OCI-LY1 (cell line): ENCODE results near the gene CHRM1.

Experiments used
- H2AFZ ChIP-seq: fragments of 200-600 bp; sonication (generic), shearing (Covaris generic); 2 replicates; pipeline ENCODE4 v1.6.0; 2014; ENCODE audit warnings: antibody characterized with exemption, mild to moderate bottlenecking, low read length
- H3F3A ChIP-seq: fragments of 200-600 bp; sonication (generic), shearing (Covaris generic); 2 replicates; pipeline ENCODE4 v1.6.0; 2014; ENCODE audit warnings: mild to moderate bottlenecking, antibody characterized with exemption, low read length, moderate library complexity; ENCODE audit not compliant: insufficient read depth
- H3K27ac ChIP-seq: fragments of 200-600 bp; sonication (generic); 2 replicates; pipeline ENCODE4 v1.5.1; 2014; ENCODE audit warnings: low read length, mixed run types, mild to moderate bottlenecking, low read depth; ENCODE audit not compliant: poor library complexity, severe bottlenecking
- H3K27me3 ChIP-seq: fragments of 200-600 bp; sonication (generic); 2 replicates; pipeline ENCODE4 v1.6.0; 2014; ENCODE audit warnings: antibody characterized with exemption, mild to moderate bottlenecking, low read length, moderate library complexity; ENCODE audit not compliant: insufficient read depth
- H3K36me3 ChIP-seq: fragments of 200-600 bp; sonication (generic); 2 replicates; pipeline ENCODE4 v1.6.1; 2014; ENCODE audit warnings: mild to moderate bottlenecking, antibody characterized with exemption, low read length, moderate library complexity, mixed read lengths; ENCODE audit not compliant: insufficient read depth
- H3K4me1 ChIP-seq: fragments of 200-600 bp; sonication (generic); 2 replicates; pipeline ENCODE4 v1.5.1; 2014; ENCODE audit warnings: mild to moderate bottlenecking, low read length, moderate library complexity; ENCODE audit not compliant: insufficient read depth, severe bottlenecking
- H3K4me2 ChIP-seq: fragments of 200-600 bp; sonication (generic), shearing (Covaris generic); 2 replicates; pipeline ENCODE4 v1.6.1; 2014; ENCODE audit warnings: low read length
- H3K4me3 ChIP-seq: fragments of 200-600 bp; sonication (generic); 2 replicates; pipeline ENCODE4 v1.5.1; 2014; ENCODE audit warnings: low read length, low read depth, mild to moderate bottlenecking, mixed read lengths; ENCODE audit not compliant: poor library complexity, severe bottlenecking
- H3K79me2 ChIP-seq: fragments of 200-600 bp; shearing (Covaris generic); 2 replicates; pipeline ENCODE4 v1.6.1; 2016; ENCODE audit warnings: mixed run types, low read length, mixed read lengths; ENCODE audit not compliant: insufficient read depth
- H3K9ac ChIP-seq: fragments of 200-600 bp; sonication (generic), shearing (Covaris generic); 2 replicates; pipeline ENCODE4 v1.6.1; 2014; ENCODE audit warnings: mild to moderate bottlenecking, low read length, mixed read lengths
- H3K9me2 ChIP-seq: fragments of 200-600 bp; sonication (generic), shearing (Covaris generic); 2 replicates; pipeline ENCODE4 v1.6.1; 2014; ENCODE audit warnings: low read depth, mild to moderate bottlenecking, low read length, mixed read lengths
- H3K9me3 ChIP-seq: fragments of 200-600 bp; shearing (Covaris generic); 2 replicates; pipeline ENCODE4 v1.6.1; 2014; ENCODE audit warnings: low read length, mixed read lengths
- H4K20me1 ChIP-seq: fragments of 200-600 bp; sonication (generic), shearing (Covaris generic); 2 replicates; pipeline ENCODE4 v1.6.0; 2016; ENCODE audit warnings: mild to moderate bottlenecking, low read length; ENCODE audit not compliant: insufficient read depth
- EZH2 ChIP-seq: fragments of 200-600 bp; sonication (generic), shearing (Covaris generic); IDR thresholded peaks from 2 replicates; pipeline ENCODE4 v1.8.0; 2017; ENCODE audit warnings: borderline replicate concordance, mixed run types, mild to moderate bottlenecking, antibody characterized with exemption, low read length, moderate library complexity, mixed read lengths
- TF ChIP-seq, protein P1 (sequence below): fragments of 200-600 bp; sonication (generic), shearing (Covaris generic); IDR thresholded peaks from 2 replicates; pipeline ENCODE4 v1.5.1; 2017; ENCODE audit warnings: mild to moderate bottlenecking, antibody characterized with exemption, low read length, moderate library complexity, mixed read lengths

The CHRM1 gene

DNA sequence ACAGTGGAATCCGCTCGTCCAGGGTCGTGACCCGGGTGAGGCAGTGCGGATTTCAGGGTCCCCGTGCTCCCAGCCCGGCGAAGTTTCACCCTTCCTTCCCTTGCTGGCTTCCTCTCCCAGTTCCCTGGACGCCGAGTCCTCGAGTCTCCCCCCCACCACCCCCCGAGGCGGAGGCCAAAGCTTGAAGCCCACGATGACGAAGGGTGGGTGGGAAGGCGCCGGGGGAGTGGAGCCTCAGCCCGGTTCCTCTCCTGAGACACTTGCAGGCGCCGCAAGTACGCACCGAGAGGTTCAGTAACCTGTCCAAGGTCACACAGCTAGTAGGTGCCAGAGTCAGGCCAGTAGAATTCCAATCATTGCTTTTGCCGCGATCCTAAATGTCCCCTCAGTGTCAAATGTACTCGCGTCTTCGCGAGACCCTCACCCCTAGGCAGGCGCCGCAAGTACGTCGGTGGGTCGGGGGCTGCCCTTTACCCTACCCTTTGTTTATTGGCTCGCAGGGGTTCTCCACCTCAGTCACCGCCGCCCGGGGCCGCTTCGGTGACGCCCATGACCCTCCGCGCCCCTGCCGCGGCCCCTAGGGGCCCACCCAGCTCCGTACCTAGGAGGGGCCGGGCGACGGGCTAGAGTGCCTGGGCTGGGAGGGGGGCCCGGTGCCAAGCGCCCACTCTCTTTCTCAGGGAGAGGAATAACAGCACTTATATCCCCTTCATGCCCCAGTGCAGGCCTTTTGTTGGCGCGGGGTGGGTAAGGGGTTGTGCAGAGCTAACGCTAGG, 5.7 kb upstream of the CHRM1 start:
- no peak overlapping the region for H2AFZ ChIP-seq
- no peak overlapping the region for H3K27ac ChIP-seq
- no peak overlapping the region for H3K4me2 ChIP-seq
- H3K27me3 ChIP-seq: peaks cover 3% of the 10 kb centered on the region; the same call in 1 of the 2 replicates
- H3K9me2 ChIP-seq: no peaks in the 10 kb centered on the region
- H3K4me3 ChIP-seq: no peak overlapping the region
- H4K20me1 ChIP-seq: no peaks in the 10 kb centered on the region
- no peaks in the 10 kb centered on the region for H3K9me3 ChIP-seq
- H3F3A ChIP-seq: no peaks in the 10 kb centered on the region
- peaks cover 8% of the 10 kb centered on the region for H3K4me1 ChIP-seq
- H3K79me2 ChIP-seq: no peaks in the 10 kb centered on the region
- H3K9ac ChIP-seq: no peak overlapping the region
- H3K36me3 ChIP-seq: no peaks in the 10 kb centered on the region
- TF ChIP-seq EZH2: no peak
- TF ChIP-seq, protein P1, sequence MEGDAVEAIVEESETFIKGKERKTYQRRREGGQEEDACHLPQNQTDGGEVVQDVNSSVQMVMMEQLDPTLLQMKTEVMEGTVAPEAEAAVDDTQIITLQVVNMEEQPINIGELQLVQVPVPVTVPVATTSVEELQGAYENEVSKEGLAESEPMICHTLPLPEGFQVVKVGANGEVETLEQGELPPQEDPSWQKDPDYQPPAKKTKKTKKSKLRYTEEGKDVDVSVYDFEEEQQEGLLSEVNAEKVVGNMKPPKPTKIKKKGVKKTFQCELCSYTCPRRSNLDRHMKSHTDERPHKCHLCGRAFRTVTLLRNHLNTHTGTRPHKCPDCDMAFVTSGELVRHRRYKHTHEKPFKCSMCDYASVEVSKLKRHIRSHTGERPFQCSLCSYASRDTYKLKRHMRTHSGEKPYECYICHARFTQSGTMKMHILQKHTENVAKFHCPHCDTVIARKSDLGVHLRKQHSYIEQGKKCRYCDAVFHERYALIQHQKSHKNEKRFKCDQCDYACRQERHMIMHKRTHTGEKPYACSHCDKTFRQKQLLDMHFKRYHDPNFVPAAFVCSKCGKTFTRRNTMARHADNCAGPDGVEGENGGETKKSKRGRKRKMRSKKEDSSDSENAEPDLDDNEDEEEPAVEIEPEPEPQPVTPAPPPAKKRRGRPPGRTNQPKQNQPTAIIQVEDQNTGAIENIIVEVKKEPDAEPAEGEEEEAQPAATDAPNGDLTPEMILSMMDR: no peak

DNA sequence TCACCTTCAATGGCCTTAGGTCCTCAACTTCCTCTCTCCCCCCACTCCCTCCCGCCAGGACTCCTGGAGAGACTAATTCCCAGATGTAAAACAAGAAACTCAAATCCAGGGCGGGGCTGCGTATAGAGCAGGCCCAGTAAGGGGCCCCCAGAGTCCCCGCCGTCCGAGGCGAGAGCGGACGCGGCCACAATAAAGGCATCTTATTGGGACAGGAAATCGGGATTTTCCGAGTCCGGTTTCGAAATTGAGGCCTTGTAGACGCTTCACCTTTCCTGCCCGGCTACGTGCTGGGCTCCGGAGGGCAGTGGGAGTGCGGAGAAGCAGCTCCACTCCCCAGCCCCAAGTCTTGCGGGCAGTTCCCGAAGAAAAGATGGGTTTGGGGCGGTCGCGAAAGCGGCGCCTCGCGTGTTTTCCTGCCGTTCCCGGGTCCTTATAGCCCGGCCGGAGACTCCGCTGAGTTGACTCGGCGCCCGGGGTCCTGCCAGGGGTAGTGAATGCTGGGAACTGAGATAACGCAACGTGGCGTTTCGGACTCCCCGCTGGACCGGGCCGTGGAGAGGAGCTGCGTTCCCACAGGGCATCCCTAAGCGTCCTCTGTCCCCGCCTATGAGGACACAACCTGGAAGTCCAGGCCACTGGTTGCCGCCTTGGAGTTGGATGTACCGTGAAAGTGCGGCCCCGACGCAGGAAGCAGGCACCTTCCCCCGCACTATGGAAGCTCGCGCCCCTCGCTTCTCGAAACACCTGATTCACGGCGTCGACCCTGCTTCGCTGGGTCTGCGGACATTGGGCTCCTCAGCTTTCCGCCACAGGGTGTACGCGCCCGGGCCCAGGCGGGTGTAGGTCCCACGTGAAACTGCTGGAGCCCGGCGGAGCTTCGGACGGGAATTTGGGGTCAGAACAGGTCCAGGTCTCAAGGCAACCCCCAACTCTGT, 4.8 kb upstream of the CHRM1 start:
- Histone ChIP-seq H3K27ac (no peak overlapping the region), H3K9me3 (no peaks in the 10 kb centered on the region), H3F3A (no peaks in the 10 kb centered on the region), H3K9me2 (no peaks in the 10 kb centered on the region), H3K9ac (no peak overlapping the region), H3K4me3 (no peak overlapping the region), H4K20me1 (no peaks in the 10 kb centered on the region), H3K79me2 (no peaks in the 10 kb centered on the region), H3K4me2 (no peak overlapping the region), H3K27me3 (peaks cover 3% of the 10 kb centered on the region; the same call in 1 of the 2 replicates), H2AFZ (no peak overlapping the region), H3K4me1 (peaks cover 8% of the 10 kb centered on the region), H3K36me3 (no peaks in the 10 kb centered on the region)
- no peak for TF ChIP-seq EZH2
- TF ChIP-seq, protein P1: no peak

DNA sequence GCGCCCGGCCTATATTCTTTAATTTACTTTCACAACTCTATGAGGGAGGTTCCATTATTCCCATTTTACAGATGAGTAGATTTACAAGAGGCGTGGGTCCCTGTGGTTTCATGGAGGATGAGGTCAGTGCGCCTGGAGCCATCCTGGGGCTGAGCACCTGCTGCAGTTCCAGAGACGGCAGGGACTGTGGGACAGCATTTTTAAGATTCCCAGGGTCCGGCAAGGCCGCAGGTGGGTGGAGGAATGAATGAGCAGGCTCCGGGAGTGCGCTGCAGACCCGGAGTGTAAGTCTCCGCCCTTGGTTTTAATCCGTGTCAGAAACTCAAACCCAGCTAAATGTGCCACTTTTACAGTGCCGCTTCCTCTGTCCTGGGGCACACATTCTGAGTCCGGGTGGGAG, 4.1 kb upstream of the CHRM1 start:
- H3K79me2 ChIP-seq: no peaks in the 10 kb centered on the region
- H3K27ac ChIP-seq: no peak overlapping the region
- H4K20me1 ChIP-seq: no peaks in the 10 kb centered on the region
- no peaks in the 10 kb centered on the region for H3K9me2 ChIP-seq
- no peak overlapping the region for H3K9ac ChIP-seq
- H3K9me3 ChIP-seq: no peaks in the 10 kb centered on the region
- TF ChIP-seq, protein P1: no peak
- TF ChIP-seq EZH2: no peak
- no peak overlapping the region for H2AFZ ChIP-seq
- no peaks in the 10 kb centered on the region for H3F3A ChIP-seq
- H3K4me2 ChIP-seq: no peak overlapping the region
- H3K36me3 ChIP-seq: no peaks in the 10 kb centered on the region
- peaks cover 8% of the 10 kb centered on the region for H3K4me1 ChIP-seq
- peaks cover 3% of the 10 kb centered on the region; the same call in 1 of the 2 replicates for H3K27me3 ChIP-seq
- H3K4me3 ChIP-seq: no peak overlapping the region
